Measurements from ENCODE around the gene CAV3. TPM values are rescaled to one million over a fixed set of nuclear protein-coding genes. Genes with fewer than 3 reads are reported as not detected.

CAV3 gene
- total RNA-seq, 1 experiment from 2014 or later = not detected

GRCh38 chr3:8777201-8777977, 43.8 kb downstream of the CAV3 start:
- H3K27ac ChIP-seq (ENCODE audit: low read depth, low read length) = no peak overlapping the region
- no peak overlapping the region for H3K9ac ChIP-seq (ENCODE audit: low read length)
- no peaks in the 10 kb centered on the region for H3K4me1 ChIP-seq (ENCODE audit: control insufficient read depth in 1 of 2, insufficient read depth in 2 of 2, low read length in 2 of 2)
- ChIA-PET POLR2A (no interaction called here), CTCF (no interaction called here), RAD21 (ENCODE audit: low non-redundant PET in 1 of 2, low total read pairs in 2 of 2, uncharacterized antibody in 2 of 2, unreplicated experiment in 2 of 2) (no interaction called here)
- no peak overlapping the region for H3K4me2 ChIP-seq (ENCODE audit: low read length)
- ATAC-seq = no peak
- DNase-seq (ENCODE audit: low read depth, low spot score) = no peak
- H3K9me2 ChIP-seq (ENCODE audit: insufficient read depth) = no peaks in the 10 kb centered on the region
- H3K27me3 ChIP-seq (ENCODE audit: insufficient read depth, low read length) = no peaks in the 10 kb centered on the region; the same call in 1 of the 2 replicates
- H3K4me3 ChIP-seq (replicated peaks in 1 of 2; ENCODE audit: low read depth in 1 of 2, low read length in 2 of 2) = no peak overlapping the region
- intact Hi-C loops (cut with micrococcal nuclease) = no loop called here
- H4K20me1 ChIP-seq (ENCODE audit: insufficient read depth) = no peaks in the 10 kb centered on the region
- no TSS peak for BruUV-seq (replicated peaks)
- TF ChIP-seq RAD21 (IDR thresholded peaks at IDR 0.05; ENCODE audit: low read depth) (no peak), ZNF274 (IDR thresholded peaks at IDR 0.05; ENCODE audit: low read depth, low read length) (no peak), POLR2AphosphoS5 (IDR thresholded peaks at IDR 0.05; ENCODE audit: low read depth, low read length) (no peak), JUND (IDR thresholded peaks at IDR 0.05) (no peak), CBX3 (IDR thresholded peaks at IDR 0.05; ENCODE audit: low read depth) (no peak), FOSL1 (IDR thresholded peaks at IDR 0.05; ENCODE audit: low read depth) (no peak), ELF1 (IDR thresholded peaks at IDR 0.05; ENCODE audit: borderline replicate concordance, low read depth) (no peak), TCF7L2 (IDR thresholded peaks at IDR 0.05; ENCODE audit: borderline replicate concordance, extremely low read depth, insufficient read depth, insufficient read length) (no peak), YY1 (IDR thresholded peaks at IDR 0.05; ENCODE audit: extremely low read depth, insufficient replicate concordance, low read depth, low read length) (no peak), ATF3 (IDR thresholded peaks at IDR 0.05) (no peak), SP1 (IDR thresholded peaks at IDR 0.05; ENCODE audit: low read depth) (no peak), ZFX (IDR thresholded peaks at IDR 0.05) (no peak), POLR2A (IDR thresholded peaks at IDR 0.05; ENCODE audit: borderline replicate concordance, extremely low read depth, insufficient read depth, insufficient read length) (no peak), SIN3A (IDR thresholded peaks at IDR 0.05; ENCODE audit: low read depth) (no peak), CEBPB (IDR thresholded peaks at IDR 0.05; ENCODE audit: low read depth) (no peak), EZH2 (IDR thresholded peaks at IDR 0.05) (no peak), EZH2phosphoT487 (IDR thresholded peaks at IDR 0.05; ENCODE audit: borderline replicate concordance) (no peak)
- TF ChIP-seq, protein P1, sequence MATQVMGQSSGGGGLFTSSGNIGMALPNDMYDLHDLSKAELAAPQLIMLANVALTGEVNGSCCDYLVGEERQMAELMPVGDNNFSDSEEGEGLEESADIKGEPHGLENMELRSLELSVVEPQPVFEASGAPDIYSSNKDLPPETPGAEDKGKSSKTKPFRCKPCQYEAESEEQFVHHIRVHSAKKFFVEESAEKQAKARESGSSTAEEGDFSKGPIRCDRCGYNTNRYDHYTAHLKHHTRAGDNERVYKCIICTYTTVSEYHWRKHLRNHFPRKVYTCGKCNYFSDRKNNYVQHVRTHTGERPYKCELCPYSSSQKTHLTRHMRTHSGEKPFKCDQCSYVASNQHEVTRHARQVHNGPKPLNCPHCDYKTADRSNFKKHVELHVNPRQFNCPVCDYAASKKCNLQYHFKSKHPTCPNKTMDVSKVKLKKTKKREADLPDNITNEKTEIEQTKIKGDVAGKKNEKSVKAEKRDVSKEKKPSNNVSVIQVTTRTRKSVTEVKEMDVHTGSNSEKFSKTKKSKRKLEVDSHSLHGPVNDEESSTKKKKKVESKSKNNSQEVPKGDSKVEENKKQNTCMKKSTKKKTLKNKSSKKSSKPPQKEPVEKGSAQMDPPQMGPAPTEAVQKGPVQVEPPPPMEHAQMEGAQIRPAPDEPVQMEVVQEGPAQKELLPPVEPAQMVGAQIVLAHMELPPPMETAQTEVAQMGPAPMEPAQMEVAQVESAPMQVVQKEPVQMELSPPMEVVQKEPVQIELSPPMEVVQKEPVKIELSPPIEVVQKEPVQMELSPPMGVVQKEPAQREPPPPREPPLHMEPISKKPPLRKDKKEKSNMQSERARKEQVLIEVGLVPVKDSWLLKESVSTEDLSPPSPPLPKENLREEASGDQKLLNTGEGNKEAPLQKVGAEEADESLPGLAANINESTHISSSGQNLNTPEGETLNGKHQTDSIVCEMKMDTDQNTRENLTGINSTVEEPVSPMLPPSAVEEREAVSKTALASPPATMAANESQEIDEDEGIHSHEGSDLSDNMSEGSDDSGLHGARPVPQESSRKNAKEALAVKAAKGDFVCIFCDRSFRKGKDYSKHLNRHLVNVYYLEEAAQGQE (IDR thresholded peaks at IDR 0.05; ENCODE audit: low read depth) = no peak
- TF ChIP-seq, protein P2, sequence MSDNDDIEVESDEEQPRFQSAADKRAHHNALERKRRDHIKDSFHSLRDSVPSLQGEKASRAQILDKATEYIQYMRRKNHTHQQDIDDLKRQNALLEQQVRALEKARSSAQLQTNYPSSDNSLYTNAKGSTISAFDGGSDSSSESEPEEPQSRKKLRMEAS (IDR thresholded peaks at IDR 0.05) = no peak
- TF ChIP-seq, protein P3, sequence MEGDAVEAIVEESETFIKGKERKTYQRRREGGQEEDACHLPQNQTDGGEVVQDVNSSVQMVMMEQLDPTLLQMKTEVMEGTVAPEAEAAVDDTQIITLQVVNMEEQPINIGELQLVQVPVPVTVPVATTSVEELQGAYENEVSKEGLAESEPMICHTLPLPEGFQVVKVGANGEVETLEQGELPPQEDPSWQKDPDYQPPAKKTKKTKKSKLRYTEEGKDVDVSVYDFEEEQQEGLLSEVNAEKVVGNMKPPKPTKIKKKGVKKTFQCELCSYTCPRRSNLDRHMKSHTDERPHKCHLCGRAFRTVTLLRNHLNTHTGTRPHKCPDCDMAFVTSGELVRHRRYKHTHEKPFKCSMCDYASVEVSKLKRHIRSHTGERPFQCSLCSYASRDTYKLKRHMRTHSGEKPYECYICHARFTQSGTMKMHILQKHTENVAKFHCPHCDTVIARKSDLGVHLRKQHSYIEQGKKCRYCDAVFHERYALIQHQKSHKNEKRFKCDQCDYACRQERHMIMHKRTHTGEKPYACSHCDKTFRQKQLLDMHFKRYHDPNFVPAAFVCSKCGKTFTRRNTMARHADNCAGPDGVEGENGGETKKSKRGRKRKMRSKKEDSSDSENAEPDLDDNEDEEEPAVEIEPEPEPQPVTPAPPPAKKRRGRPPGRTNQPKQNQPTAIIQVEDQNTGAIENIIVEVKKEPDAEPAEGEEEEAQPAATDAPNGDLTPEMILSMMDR (IDR thresholded peaks at IDR 0.05 in 2 of 3, conservative IDR thresholded peaks at IDR 0.05 in 1 of 3; ENCODE audit: borderline replicate concordance in 1 of 3, insufficient read depth in 1 of 3, low read depth in 2 of 3, low read length in 2 of 3) = no peak
- H3K9me3 ChIP-seq (ENCODE audit: control insufficient read depth in 1 of 2, insufficient read depth in 1 of 2, low read depth in 1 of 2, low read length in 2 of 2) = no peaks in the 10 kb centered on the region
- H2AFZ ChIP-seq (ENCODE audit: low read depth, low read length, poor library complexity, severe bottlenecking) = no peak overlapping the region
- no peaks in the 10 kb centered on the region for H3K79me2 ChIP-seq (ENCODE audit: insufficient read depth, low read length)
- no peaks in the 10 kb centered on the region for H3K36me3 ChIP-seq (ENCODE audit: control insufficient read depth in 1 of 2, insufficient read depth in 2 of 2, low read length in 2 of 2)
